22Rv1 (cell line): ENCODE measurements around the gene MED26.
A peak's percentile ranks its signal among the peaks of the same experiment; 100 is the strongest.

Experiments used
- H3K27ac ChIP-seq: fragments of 450-650 bp; 2 replicates; pipeline ENCODE4 v1.5.1; 2017
- ZFX ChIP-seq: fragments of 450-650 bp; IDR thresholded peaks from 2 replicates; pipeline ENCODE4 v1.6.1; 2017; ENCODE audit warnings: antibody characterized with exemption, borderline replicate concordance
- TF ChIP-seq, protein P1 (sequence below): fragments of 450-650 bp; IDR thresholded peaks from 2 replicates; pipeline ENCODE4 v1.5.1; 2017; ENCODE audit warnings: mild to moderate bottlenecking

MED26 gene

DNA sequence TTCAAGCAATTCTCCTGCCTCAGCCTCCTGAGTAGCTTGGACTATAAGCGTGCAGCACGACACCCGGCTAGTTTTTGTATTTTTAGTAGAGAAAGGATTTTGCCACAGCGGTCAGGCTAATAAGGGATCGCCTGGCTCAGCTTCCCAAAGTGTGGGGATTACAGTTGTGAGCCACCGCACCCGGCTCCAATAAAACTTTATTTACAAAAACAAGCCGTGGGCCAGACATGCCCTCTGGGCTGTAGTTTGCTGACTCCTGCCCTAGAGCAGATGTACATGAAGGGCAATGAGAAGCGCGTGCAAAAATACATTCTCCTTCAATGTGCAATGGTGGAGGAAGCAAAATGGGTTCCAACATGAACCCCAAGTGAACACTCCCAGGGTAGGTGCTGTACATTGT, 13.7 kb upstream of the MED26 start:
- no peak overlapping the region for H3K27ac ChIP-seq
- TF ChIP-seq, protein P1, sequence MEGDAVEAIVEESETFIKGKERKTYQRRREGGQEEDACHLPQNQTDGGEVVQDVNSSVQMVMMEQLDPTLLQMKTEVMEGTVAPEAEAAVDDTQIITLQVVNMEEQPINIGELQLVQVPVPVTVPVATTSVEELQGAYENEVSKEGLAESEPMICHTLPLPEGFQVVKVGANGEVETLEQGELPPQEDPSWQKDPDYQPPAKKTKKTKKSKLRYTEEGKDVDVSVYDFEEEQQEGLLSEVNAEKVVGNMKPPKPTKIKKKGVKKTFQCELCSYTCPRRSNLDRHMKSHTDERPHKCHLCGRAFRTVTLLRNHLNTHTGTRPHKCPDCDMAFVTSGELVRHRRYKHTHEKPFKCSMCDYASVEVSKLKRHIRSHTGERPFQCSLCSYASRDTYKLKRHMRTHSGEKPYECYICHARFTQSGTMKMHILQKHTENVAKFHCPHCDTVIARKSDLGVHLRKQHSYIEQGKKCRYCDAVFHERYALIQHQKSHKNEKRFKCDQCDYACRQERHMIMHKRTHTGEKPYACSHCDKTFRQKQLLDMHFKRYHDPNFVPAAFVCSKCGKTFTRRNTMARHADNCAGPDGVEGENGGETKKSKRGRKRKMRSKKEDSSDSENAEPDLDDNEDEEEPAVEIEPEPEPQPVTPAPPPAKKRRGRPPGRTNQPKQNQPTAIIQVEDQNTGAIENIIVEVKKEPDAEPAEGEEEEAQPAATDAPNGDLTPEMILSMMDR = no peak
- no peak for TF ChIP-seq ZFX

DNA sequence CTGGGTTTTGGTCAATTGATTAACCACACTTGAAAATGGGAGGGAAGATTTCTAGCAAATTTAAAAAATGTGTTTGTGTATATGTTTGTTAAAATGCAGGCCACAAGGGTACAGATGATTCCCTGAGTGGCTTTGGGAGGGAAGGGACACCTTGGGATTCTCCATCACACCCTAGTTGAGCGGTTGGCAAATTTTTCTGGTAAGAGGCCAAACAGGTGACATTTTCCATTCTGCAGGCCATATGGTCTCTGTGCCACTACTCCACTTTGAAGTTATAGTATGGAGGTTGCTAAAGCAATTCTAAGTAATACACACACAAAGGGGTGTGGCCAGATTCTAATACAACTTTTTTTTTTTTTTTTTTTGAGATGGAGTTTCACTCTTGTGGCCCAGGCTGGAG, 12.9 kb upstream of the MED26 start:
- TF ChIP-seq ZFX = no peak
- TF ChIP-seq, protein P1 = no peak
- no peak overlapping the region for H3K27ac ChIP-seq

DNA sequence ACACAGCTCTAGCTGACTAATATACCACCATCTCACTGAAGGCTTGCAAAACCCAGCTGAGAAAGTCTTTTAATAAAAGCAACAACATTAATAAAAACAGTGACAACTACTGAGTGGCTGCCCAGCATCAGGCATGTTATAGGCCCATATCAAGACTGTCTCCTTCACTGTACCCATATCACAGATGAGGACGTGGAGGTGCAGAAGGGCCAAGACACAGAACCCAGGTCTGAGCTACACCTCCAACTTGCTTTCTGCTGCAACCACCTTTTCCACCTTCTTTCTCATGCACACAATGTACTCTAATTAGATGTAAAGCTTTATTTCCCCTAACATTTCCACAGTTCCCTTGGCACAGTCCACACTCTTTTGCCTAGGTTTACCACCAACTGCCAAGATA, 10.7 kb upstream of the MED26 start:
- H3K27ac ChIP-seq = no peak overlapping the region
- TF ChIP-seq ZFX = no peak
- TF ChIP-seq, protein P1 = no peak

DNA sequence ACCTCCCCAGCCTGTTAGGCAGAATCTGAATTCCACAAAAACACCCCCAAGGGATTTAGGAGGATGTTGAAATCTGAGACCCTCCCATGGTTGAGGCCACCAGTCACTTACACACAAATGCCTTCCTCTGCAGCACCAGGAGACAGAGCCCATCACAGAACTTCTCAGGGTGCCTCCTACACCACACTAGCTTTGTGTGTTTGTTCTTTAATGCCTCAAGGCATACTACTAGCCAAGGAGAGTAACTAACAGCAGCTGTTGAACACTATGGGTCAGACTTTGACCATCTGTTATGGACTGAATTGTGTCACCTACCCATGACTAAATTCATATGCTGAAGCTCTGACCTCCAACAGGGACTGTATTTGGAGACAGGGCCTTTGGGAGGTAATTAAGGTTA, 9.5 kb upstream of the MED26 start:
- no peak for TF ChIP-seq ZFX
- TF ChIP-seq, protein P1 = no peak
- no peak overlapping the region for H3K27ac ChIP-seq

DNA sequence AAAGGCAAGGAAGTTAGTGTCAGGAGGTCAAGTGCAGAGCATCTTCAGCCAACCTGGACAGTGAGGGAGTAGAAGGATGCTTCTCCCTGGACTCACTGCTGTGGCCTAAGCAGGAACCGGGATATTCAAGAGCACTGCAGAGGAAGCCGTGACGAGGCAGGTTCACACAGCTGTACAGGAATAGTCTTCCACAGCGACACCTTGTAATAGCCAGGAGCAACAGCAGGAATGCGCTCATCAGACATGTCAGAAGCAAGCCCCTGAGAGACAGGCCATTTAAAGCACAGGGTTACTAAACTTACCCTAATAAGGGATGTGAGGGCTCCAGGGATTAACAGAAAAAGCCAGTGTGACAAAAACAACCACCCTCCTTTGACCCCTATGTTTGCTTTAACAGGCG, 3.5 kb upstream of the MED26 start:
- H3K27ac ChIP-seq = peak overlapping the region; percentile 96
- no peak for TF ChIP-seq ZFX
- TF ChIP-seq, protein P1 = no peak

DNA sequence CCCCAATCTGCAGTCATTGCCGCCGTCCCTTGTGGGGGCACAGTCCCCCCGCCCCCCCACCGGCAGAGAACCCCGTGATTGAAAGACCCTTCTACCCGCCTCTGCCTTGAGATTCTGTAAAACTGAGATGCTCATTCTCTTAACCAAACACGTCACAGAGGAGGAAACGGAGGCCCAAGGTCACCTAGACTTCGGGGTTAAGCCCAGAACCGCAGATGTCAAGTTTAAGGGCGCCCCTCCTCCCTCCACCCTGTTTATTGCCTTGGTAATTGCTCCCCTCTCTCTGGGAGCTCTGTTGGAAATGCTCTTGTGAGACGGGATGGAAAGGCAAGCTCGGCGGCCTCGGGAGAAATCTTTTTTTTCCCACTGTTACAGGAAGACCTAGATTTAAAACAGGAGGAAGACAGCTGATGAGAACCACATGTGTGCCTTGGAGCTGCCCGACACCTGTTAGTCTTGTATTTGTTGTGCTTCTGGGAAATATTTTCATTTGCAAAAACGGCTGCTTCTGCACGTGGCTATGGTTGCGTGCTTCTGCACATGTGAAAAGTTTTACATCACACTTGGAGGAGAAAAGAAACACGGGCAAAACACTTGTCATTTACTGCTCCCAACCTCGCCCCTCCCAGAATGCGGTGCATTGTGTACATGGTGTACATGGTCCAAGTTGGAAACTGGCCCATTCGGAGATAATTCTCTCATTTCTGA, 1.1 kb upstream of the MED26 start:
- TF ChIP-seq ZFX = no peak
- TF ChIP-seq, protein P1 = no peak
- H3K27ac ChIP-seq = peak overlapping the region; percentile 96

DNA sequence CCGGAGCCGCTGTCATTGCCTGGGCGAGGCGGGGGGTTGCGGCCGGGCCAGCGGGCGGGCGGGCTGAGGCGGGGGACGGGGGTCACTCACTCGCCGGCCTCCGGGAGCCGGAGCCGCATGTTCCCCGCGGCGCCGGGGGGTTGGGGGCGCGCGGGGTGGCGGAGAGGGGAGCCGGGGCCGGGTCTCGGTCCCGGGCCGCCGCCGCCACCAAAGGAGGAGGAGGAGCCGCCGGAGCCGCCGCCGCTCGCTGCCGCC, 149 bp downstream of the MED26 start:
- peak overlapping the region; percentile 96 for H3K27ac ChIP-seq
- TF ChIP-seq ZFX = no peak
- TF ChIP-seq, protein P1 = peak; percentile 9; the same call in 1 of the 2 replicates
